ENCODE results near the gene AANAT.
"Not testable (repeated sequence)": the region's sequence is repeated elsewhere in the genome, so short reads cannot be mapped to it uniquely, and the experiment has no call there.

The AANAT gene

GRCh38 chr17:76510831-76511244, 43.4 kb downstream of the AANAT start:
- DNase-seq = no peak

- no peak for DNase-seq
Measured at GRCh38 chr17:76511668-76512365, 44.4 kb downstream of the AANAT start.

DNA sequence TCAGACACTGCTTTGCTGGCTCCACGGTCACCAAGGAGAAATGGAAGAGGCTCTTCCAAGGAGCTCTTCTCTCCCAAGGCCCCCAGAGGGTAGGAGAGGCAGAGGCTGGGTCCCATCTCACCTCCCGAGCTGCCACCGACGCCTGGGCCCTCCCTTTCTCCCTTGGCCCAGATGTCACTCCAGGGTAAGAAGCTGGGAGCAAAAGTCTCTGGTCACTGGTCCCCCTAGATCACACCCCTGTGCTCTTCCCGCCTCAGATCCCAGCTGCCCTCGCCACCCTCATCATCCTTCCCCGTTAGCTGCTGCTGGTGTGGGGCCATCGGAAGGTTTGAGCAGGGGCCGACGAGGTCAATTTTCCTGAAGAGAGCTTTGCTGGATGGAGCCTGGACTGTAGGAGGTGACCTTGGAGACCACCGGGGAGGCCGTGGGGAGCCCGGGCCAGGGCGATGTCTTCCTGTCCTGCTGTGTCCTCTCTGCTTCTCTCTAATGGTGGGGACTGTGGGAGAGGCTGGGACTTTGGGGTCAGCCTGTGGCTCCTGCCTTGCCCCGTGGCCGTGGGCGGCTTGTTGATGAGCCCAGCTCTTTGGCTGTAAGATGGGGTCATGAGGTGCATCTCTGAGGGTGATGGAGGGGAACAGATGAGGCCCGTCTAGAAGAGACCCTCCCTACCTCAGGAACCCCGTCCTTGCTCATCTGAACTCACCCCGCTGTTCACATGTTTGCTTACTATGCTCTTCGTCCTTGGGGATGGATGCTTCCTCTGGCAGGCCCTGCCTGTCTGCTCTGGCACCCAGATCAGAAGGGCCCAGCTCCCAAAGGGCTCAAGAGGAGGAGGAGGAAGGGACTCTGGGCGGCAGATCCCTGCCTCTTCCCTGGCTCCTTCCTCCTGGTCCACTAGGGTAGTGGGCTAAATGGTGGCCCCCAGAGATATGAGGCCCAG, 45.2 kb downstream of the AANAT start:
- DNase-seq = no peak

GRCh38 chr17:76513306-76513692, 45.9 kb downstream of the AANAT start:
- DNase-seq = no peak

GRCh38 chr17:76514355-76514754, 47.0 kb downstream of the AANAT start:
- not testable (repeated sequence) for DNase-seq

GRCh38 chr17:76515274-76515949, 48.0 kb downstream of the AANAT start:
- no peak for DNase-seq

DNA sequence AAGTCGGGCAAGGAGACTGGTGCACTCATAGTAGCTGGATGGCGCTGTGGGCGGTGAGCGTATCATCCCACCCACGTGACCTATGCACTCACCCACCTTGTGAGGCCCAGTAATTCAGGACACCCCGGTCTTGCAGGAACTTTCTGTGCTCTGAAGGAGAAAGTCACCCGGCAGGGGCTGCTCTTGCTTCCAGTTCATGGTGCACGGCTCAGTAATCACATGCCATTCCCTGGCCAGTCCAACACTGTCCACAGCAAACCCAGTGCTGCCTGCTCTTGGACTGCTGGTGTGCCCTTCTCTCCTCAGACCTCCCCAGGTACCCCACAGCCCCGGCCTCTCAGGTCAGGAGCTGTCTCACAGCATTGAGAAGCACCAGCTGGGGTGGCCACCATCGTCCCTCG, 50.2 kb downstream of the AANAT start:
- no peak for DNase-seq

DNA sequence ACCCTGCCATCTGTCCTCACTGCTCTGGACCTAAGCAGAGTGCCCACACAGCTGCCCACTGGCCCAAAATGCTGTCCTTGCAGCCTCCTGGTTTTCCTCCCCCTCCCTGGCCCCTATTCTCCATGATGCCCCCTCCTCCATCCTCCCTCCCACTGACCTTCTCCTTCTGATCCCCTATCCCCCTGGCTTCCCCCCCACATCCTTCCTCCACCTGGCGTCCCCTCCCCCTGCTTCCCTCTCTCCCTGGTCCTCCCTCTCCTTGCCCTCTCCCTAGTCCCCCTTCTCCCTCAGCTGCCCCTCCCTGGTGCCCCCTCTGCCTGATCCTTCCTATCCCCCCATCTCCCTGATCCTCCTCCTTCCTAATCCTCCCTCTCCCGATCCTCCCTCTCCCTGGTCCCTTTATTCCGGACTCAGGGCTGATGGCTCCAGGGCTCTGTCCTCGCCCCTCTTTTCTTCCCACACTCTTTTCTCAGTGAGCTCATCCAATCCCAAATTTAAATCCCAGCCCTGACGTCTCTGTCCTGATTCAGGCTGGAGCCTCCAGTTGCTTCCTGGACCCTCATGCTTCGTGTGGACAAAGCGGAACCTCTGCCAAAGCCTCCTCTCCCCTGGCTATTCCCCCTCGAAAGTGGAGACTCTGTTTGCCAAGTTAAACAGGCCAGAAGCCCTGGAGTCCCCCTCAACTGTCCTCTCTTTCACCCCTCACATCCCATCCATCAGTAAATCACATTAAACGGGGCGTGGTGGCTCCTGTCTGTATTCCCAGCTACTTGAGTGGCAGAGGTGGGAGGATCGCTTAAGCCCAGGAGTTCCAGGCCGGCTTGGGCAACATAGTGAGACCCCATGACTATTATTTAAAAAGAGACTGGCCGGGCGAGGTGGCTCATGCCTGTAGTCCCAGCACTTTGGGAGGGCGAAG, 51.9 kb downstream of the AANAT start:
- DNase-seq = no peak
